ENCODE results near the gene RAN. TPM values are rescaled to one million over a fixed set of nuclear protein-coding genes. Genes with fewer than 3 reads are reported as not detected.
"Not testable (repeated sequence)": the region's sequence is repeated elsewhere in the genome, so short reads cannot be mapped to it uniquely, and the experiment has no call there.

RAN gene
- total RNA-seq, 3 donors from 2014 or later: 157 to 186 (median 162) TPM

DNA sequence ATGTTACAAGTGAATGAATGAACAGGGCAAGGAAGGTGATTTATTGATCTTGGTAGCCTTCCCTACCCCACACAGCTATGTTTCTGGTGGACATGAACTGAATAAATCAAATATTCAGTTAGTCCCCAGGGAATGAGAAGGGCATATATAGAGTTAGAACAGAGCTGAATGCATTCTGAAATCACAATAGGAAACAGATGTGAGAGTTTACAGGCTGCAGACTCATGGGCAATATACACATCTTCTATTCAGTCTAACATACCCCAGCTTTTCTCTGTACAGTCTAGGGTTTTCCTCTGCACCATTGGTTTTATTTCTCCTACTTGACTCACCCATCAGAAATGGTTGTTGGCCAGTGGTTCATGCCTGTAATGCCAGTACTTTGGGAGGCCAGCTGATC is 25.5 kb upstream of the RAN start:
- DNase-seq (ENCODE audit: low spot score in 2 of 2): no peak
- intact Hi-C loops (cut with DNase I; ENCODE audit: low total_unique reads): no loop called here
- Histone ChIP-seq H3K9me3 (no peaks in the 10 kb centered on the region), H3K27ac (no peak overlapping the region), H3K36me3 (no peaks in the 10 kb centered on the region), H3K4me3 (no peak overlapping the region), H3K27me3 (no peaks in the 10 kb centered on the region), H3K4me1 (no peaks in the 10 kb centered on the region)
- TF ChIP-seq POLR2AphosphoS5 (IDR thresholded peaks at IDR 0.05) (no peak), POLR2A (IDR thresholded peaks at IDR 0.05) (no peak)
- TF ChIP-seq, protein P1, sequence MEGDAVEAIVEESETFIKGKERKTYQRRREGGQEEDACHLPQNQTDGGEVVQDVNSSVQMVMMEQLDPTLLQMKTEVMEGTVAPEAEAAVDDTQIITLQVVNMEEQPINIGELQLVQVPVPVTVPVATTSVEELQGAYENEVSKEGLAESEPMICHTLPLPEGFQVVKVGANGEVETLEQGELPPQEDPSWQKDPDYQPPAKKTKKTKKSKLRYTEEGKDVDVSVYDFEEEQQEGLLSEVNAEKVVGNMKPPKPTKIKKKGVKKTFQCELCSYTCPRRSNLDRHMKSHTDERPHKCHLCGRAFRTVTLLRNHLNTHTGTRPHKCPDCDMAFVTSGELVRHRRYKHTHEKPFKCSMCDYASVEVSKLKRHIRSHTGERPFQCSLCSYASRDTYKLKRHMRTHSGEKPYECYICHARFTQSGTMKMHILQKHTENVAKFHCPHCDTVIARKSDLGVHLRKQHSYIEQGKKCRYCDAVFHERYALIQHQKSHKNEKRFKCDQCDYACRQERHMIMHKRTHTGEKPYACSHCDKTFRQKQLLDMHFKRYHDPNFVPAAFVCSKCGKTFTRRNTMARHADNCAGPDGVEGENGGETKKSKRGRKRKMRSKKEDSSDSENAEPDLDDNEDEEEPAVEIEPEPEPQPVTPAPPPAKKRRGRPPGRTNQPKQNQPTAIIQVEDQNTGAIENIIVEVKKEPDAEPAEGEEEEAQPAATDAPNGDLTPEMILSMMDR (IDR thresholded peaks at IDR 0.05): no peak

- Histone ChIP-seq H3K36me3 (no peaks in the 10 kb centered on the region), H3K4me1 (no peaks in the 10 kb centered on the region), H3K27ac (no peak overlapping the region), H3K4me3 (no peak overlapping the region), H3K27me3 (no peaks in the 10 kb centered on the region), H3K9me3 (no peaks in the 10 kb centered on the region)
- intact Hi-C loops (cut with DNase I; ENCODE audit: low total_unique reads): no loop called here
- TF ChIP-seq POLR2A (IDR thresholded peaks at IDR 0.05): no peak
- TF ChIP-seq, protein P1 (IDR thresholded peaks at IDR 0.05): no peak
- TF ChIP-seq POLR2AphosphoS5 (IDR thresholded peaks at IDR 0.05): no peak
- DNase-seq (ENCODE audit: low spot score in 2 of 2): no peak
These were observed 24.8 kb upstream of the RAN start for GRCh38 chr12:130847112-130847511.

GRCh38 chr12:130848105-130848504 is 23.8 kb upstream of the RAN start:
- H3K36me3 ChIP-seq; intact Hi-C loops (cut with DNase I; ENCODE audit: low total_unique reads); H3K27me3 ChIP-seq; H3K4me3 ChIP-seq; H3K27ac ChIP-seq; DNase-seq (ENCODE audit: low spot score in 2 of 2); H3K4me1 ChIP-seq; H3K9me3 ChIP-seq: not testable (repeated sequence)

DNA sequence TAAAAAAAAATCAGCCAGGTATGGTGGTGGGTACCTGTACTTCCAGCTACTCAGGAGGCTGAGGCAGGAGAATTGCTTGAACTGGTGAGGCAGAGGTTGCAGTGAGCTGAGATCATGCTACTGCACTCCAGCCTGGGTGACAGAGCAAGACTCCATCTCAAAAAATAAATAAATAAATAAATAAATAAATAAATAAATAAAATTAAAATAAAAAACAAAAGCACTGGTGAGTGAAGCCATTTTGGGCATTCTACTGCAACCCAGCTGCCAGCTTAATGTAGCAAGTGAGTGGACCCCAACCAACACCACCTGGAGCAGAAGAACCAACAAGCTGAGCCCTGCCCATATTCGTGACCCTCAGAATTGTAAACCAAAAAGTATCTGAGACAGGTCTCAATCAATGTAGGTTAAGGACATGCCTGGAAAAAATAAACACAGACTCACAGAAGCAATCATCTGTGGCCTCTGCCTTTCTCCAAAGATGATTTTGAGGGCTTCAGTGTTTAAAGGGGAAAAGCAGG is 23.0 kb upstream of the RAN start:
- H3K4me3 ChIP-seq; H3K36me3 ChIP-seq; H3K27ac ChIP-seq; H3K9me3 ChIP-seq; DNase-seq (ENCODE audit: low spot score in 2 of 2); H3K4me1 ChIP-seq; H3K27me3 ChIP-seq; intact Hi-C loops (cut with DNase I; ENCODE audit: low total_unique reads): not testable (repeated sequence)

DNA sequence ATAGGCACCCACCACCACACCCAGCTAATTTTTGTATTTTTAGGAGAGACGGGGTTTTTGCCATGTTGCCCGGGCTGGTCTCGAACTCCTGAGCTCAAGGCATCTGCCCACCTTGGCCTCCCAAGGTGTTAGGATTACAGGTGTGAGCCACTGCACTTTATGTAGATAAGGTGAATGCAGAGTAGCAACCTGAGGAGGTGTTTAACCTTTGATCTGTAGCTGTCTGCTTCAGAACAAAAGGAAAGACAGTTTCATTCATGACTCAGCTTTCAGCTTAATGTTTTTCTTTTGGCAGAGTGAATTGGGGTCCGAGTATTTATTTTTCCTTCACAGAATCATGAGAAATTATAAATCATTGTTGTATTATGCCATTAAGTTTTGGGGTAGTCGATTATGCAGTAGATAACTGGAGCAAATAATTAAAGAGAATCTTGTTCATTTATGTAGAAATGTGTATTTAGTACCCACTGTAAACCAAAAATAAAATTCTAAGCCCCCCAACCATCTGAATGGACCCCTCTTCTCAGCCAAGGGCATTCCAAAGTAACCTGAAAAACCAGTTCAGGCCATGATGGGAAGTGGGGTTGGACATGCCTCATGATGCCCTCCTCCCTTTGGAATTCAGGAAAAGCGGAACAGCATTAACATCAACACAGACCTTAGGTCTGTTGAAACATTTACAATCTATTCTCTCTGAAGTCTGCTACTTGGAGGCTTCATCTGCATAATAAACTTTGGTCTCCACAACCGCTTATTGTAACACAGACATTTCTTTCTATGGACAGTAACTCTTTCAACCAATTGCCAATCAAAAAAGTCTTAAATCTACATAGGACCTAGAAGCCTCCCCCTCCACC is 22.1 kb upstream of the RAN start:
- TF ChIP-seq, protein P1 (IDR thresholded peaks at IDR 0.05): no peak
- TF ChIP-seq POLR2AphosphoS5 (IDR thresholded peaks at IDR 0.05): no peak
- no peak for TF ChIP-seq POLR2A (IDR thresholded peaks at IDR 0.05)
- no peaks in the 10 kb centered on the region for H3K27me3 ChIP-seq
- no peak overlapping the region for H3K27ac ChIP-seq
- DNase-seq (ENCODE audit: low spot score in 2 of 2): no peak
- no peak overlapping the region for H3K4me3 ChIP-seq
- H3K36me3 ChIP-seq: no peaks in the 10 kb centered on the region
- intact Hi-C loops (cut with DNase I; ENCODE audit: low total_unique reads): no loop called here
- H3K9me3 ChIP-seq: no peaks in the 10 kb centered on the region
- H3K4me1 ChIP-seq: no peaks in the 10 kb centered on the region

- intact Hi-C loops (cut with DNase I; ENCODE audit: low total_unique reads): no loop called here
- no peaks in the 10 kb centered on the region for H3K9me3 ChIP-seq
- DNase-seq (ENCODE audit: low spot score in 2 of 2): no peak
- no peaks in the 10 kb centered on the region for H3K4me1 ChIP-seq
- no peak overlapping the region for H3K27ac ChIP-seq
- no peak for TF ChIP-seq POLR2A (IDR thresholded peaks at IDR 0.05)
- TF ChIP-seq POLR2AphosphoS5 (IDR thresholded peaks at IDR 0.05): no peak
- TF ChIP-seq, protein P1 (IDR thresholded peaks at IDR 0.05): no peak
- H3K4me3 ChIP-seq: no peak overlapping the region
- H3K36me3 ChIP-seq: no peaks in the 10 kb centered on the region
- H3K27me3 ChIP-seq: no peaks in the 10 kb centered on the region
These were observed 21.3 kb upstream of the RAN start for GRCh38 chr12:130850418-130851021.
